Keratinocyte (primary cell): ENCODE results near the gene CWC22. TPM values are rescaled to one million over a fixed set of nuclear protein-coding genes. Genes with fewer than 3 reads are reported as not detected.
"Not testable (repeated sequence)": the region's sequence is repeated elsewhere in the genome, so short reads cannot be mapped to it uniquely, and the experiment has no call there.

ENCODE experiments used
- DNase-seq: peaks from one replicate; pipeline ENCODE4 v3.0.0-alpha.2; 2011; ENCODE audit warnings: low read depth, missing footprints, low spot score
- FAIRE-seq: peaks from 2 replicates; lab custom pipeline; 2011; peaks lifted over from hg19 to GRCh38; lab: Jason Lieb, UNC
- H2AFZ ChIP-seq: 2 replicates; pipeline ENCODE4 v1.6.0; 2012; ENCODE audit warnings: low read length, control low read depth, inconsistent platforms; ENCODE audit not compliant: control insufficient read depth
- H3K27ac ChIP-seq: 2 replicates; pipeline ENCODE4 v1.5.1; 2011; ENCODE audit warnings: low read length; ENCODE audit not compliant: control insufficient read depth, insufficient read depth
- H3K27me3 ChIP-seq: 3 replicates; pipeline ENCODE4 v1.6.0; 2011; ENCODE audit warnings: low read length; ENCODE audit not compliant: control insufficient read depth, insufficient read depth; ENCODE audit errors: extremely low read depth
- H3K36me3 ChIP-seq, 2 experiments: 2 replicates in 1 of 2; 3 replicates in 1 of 2; pipeline ENCODE4 v1.5.1; 2011; ENCODE audit warnings: low read length in 2 of 2, mild to moderate bottlenecking in 1 of 2; ENCODE audit not compliant: control insufficient read depth in 2 of 2, insufficient read depth in 2 of 2; ENCODE audit errors: extremely low read depth in 1 of 2
- H3K4me1 ChIP-seq: 3 replicates; pipeline ENCODE4 v1.5.1; 2011; ENCODE audit warnings: low read length; ENCODE audit not compliant: control insufficient read depth, insufficient read depth; ENCODE audit errors: extremely low read depth
- H3K4me2 ChIP-seq: 3 replicates; pipeline ENCODE4 v1.6.0; 2011; ENCODE audit warnings: low read depth, low read length; ENCODE audit not compliant: control insufficient read depth, insufficient read depth; ENCODE audit errors: extremely low read depth
- H3K4me3 ChIP-seq, 3 experiments: fragments of 200-600 bp in 1 of 3; sonication (generic) in 1 of 3; 2 replicates in 2 of 3; 3 replicates in 1 of 3; pipeline ENCODE4 v1.5.1; 2011 to 2016; ENCODE audit warnings: low read length in 3 of 3, mild to moderate bottlenecking in 3 of 3, control low read depth in 2 of 3, inconsistent platforms in 1 of 3, low read depth in 1 of 3, mixed read lengths in 1 of 3, mixed run types in 1 of 3, moderate library complexity in 1 of 3; ENCODE audit not compliant: control insufficient read depth in 2 of 3, insufficient read depth in 2 of 3; ENCODE audit errors: extremely low read depth in 1 of 3
- H3K79me2 ChIP-seq: 2 replicates; pipeline ENCODE4 v1.6.0; 2012; ENCODE audit warnings: low read length; ENCODE audit not compliant: control insufficient read depth, insufficient read depth
- H3K9ac ChIP-seq: 3 replicates; pipeline ENCODE4 v1.6.0; 2011; ENCODE audit warnings: low read length; ENCODE audit not compliant: control insufficient read depth, insufficient read depth; ENCODE audit errors: extremely low read depth
- H3K9me1 ChIP-seq: 3 replicates; pipeline ENCODE4 v1.6.0; 2011; ENCODE audit warnings: low read length; ENCODE audit not compliant: control insufficient read depth, insufficient read depth; ENCODE audit errors: extremely low read depth
- H3K9me3 ChIP-seq: 2 replicates; pipeline ENCODE4 v1.5.1; 2012; ENCODE audit warnings: low read depth, low read length; ENCODE audit not compliant: control insufficient read depth
- H4K20me1 ChIP-seq: 3 replicates; pipeline ENCODE4 v1.6.0; 2011; ENCODE audit warnings: low read length; ENCODE audit not compliant: control insufficient read depth, insufficient read depth; ENCODE audit errors: extremely low read depth
- CTCF ChIP-seq, 3 experiments: IDR thresholded peaks in 1 of 3; conservative IDR thresholded peaks in 1 of 3; optimal IDR thresholded peaks in 1 of 3; 2 replicates in 2 of 3; 3 replicates in 1 of 3; pipeline versions ENCODE3 to v1.5.1; 2011; ENCODE audit warnings: low read length in 3 of 3, mild to moderate bottlenecking in 3 of 3, moderate library complexity in 2 of 3, control low read depth in 1 of 3, inconsistent platforms in 1 of 3; ENCODE audit not compliant: insufficient read depth in 2 of 3; ENCODE audit errors: extremely low read depth in 1 of 3
- EZH2 ChIP-seq: IDR thresholded peaks from one replicate; pipeline ENCODE4 v1.6.1; 2012; ENCODE audit warnings: inconsistent platforms, mild to moderate bottlenecking, low read length, moderate library complexity
- dilution Hi-C: fragments of 300-500 bp; cut with MboI; formaldehyde crosslinking; loops from one replicate; pipeline ENCODE4 v1.7.0; 2020; ENCODE audit warnings: low sequenced_read_pairs; ENCODE audit not compliant: extremely low pct_ligation_motif_present
- polyA plus RNA-seq, 5 experiments: library from polyadenylated mRNA; depleted of rRNA in 3 of 5; stranded (reverse) in 3 of 5; stranded (forward) in 1 of 5; unstranded in 1 of 5; fragments of >200 nt; gene quantifications; 1 replicate in 1 of 5; 2 replicates in 3 of 5; 3 replicates in 1 of 5; pipeline versions ENCODE4 v1.2.1 to v1.2.3, GENCODE V29; 2011 to 2012; ENCODE audit warnings: missing spikeins in 2 of 5, low read depth in 1 of 5, low replicate concordance in 1 of 5

The CWC22 gene
- polyA plus RNA-seq, 1 donor (not counting 4 experiments of a cell fraction or from before 2014, with no cell fraction given) = 8.8 TPM

- Histone ChIP-seq H3K27me3 (no peaks in the 10 kb centered on the region), H4K20me1 (no peaks in the 10 kb centered on the region), H3K27ac (no peak overlapping the region), H3K36me3 (peaks cover 0 to 4% of the 10 kb centered on the region in 2 experiments), H3K4me2 (no peak overlapping the region), H3K9me1 (no peaks in the 10 kb centered on the region), H3K4me3 (no peak overlapping the region), H3K79me2 (no peaks in the 10 kb centered on the region), H3K4me1 (no peaks in the 10 kb centered on the region), H3K9ac (no peak overlapping the region), H2AFZ (no peak overlapping the region), H3K9me3 (no peaks in the 10 kb centered on the region)
- DNase-seq = no peak
- TF ChIP-seq CTCF (optimal IDR thresholded peaks at IDR 0.05 in 1 of 3, IDR thresholded peaks at IDR 0.05 in 1 of 3, conservative IDR thresholded peaks at IDR 0.05 in 1 of 3; ENCODE audit: extremely low read depth in 1 of 3, insufficient read depth in 2 of 3, low read length in 3 of 3) = no peak
- TF ChIP-seq EZH2 = no peak
- no peak for FAIRE-seq
- dilution Hi-C loops = no loop called here
These were observed 74.3 kb downstream of the CWC22 start for GRCh38 chr2:179932786-179933185.

DNA sequence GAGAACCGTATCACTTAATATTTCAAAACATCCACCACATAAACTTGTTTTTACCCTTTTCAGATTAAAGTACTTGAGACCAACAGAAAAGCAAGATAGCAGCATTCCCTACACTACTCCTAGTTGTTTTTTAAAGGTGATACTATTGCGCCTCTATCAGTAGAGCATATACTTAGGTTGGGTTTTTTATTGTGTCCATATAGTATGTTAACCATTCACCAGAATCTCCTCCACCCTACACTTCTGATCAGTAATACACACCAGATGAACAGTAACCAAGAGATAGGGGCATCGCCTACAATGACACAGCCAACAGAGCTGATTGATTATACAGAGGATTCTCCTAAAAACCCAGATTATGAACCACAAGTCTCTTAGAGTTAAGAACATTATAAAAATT lies 75.6 kb downstream of the CWC22 start:
- no peak overlapping the region for H3K4me2 ChIP-seq
- no peak overlapping the region for H3K4me3 ChIP-seq
- no peak overlapping the region for H3K27ac ChIP-seq
- no peak for FAIRE-seq
- H3K36me3 ChIP-seq = peaks cover 0 to 4% of the 10 kb centered on the region in 2 experiments
- no peaks in the 10 kb centered on the region for H3K9me3 ChIP-seq
- no peak for TF ChIP-seq CTCF (optimal IDR thresholded peaks at IDR 0.05 in 1 of 3, IDR thresholded peaks at IDR 0.05 in 1 of 3, conservative IDR thresholded peaks at IDR 0.05 in 1 of 3; ENCODE audit: extremely low read depth in 1 of 3, insufficient read depth in 2 of 3, low read length in 3 of 3)
- TF ChIP-seq EZH2 = no peak
- dilution Hi-C loops = no loop called here
- no peaks in the 10 kb centered on the region for H3K9me1 ChIP-seq
- H3K4me1 ChIP-seq = no peaks in the 10 kb centered on the region
- H3K27me3 ChIP-seq = no peaks in the 10 kb centered on the region
- no peak overlapping the region for H3K9ac ChIP-seq
- H2AFZ ChIP-seq = no peak overlapping the region
- H4K20me1 ChIP-seq = no peaks in the 10 kb centered on the region
- DNase-seq = no peak
- no peaks in the 10 kb centered on the region for H3K79me2 ChIP-seq

GRCh38 chr2:179929997-179930396 lies 77.1 kb downstream of the CWC22 start:
- H3K4me3 ChIP-seq, H3K36me3 ChIP-seq, DNase-seq, H2AFZ ChIP-seq, H3K9me3 ChIP-seq, H3K27me3 ChIP-seq, H3K4me2 ChIP-seq, H3K4me1 ChIP-seq, H3K27ac ChIP-seq, dilution Hi-C loops, H3K9me1 ChIP-seq, H3K9ac ChIP-seq, FAIRE-seq, H4K20me1 ChIP-seq, H3K79me2 ChIP-seq: not testable (repeated sequence)
